GM18508 (cell line): ENCODE measurements around the gene TVP23C.
"Not testable (repeated sequence)": the region's sequence is repeated elsewhere in the genome, so short reads cannot be mapped to it uniquely, and the experiment has no call there.

Experiments used
- ATAC-seq: cut with Tn5 transposase; IDR thresholded peaks from one replicate; pipeline ENCODE4 v1.9.1; 2021; ENCODE audit warnings: moderate number of reproducible peaks; ENCODE audit not compliant: insufficient read depth, unreplicated experiment

TVP23C gene

GRCh38 chr17:15563375-15563857, at the start of gene TVP23C:
Gene TVP23C, minus strand, starts transcription at chr17:15563483. Its CDS starts 35 bp downstream, at chr17:15563448.
- not testable (repeated sequence) for ATAC-seq

DNA sequence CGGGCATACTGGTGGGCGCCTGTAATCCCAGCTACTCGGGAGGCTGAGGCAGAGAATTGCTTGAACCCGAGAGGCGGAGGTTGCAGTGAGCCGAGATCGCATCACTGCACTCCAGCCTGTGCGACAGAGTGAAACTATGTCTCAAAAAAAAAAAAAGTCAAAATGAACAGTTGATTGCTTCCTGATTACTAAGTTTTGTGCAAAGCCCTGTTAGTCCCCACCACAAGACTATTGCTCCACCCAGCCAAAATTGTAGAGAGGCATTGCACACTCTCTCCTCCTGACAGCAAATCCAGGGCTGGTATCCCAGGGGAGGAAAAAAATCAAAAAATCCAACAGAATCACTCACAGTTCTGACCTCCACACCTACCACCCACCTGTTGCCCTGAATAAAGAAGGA, 29.7 kb upstream of the TVP23C start:
- ATAC-seq: not testable (repeated sequence)

DNA sequence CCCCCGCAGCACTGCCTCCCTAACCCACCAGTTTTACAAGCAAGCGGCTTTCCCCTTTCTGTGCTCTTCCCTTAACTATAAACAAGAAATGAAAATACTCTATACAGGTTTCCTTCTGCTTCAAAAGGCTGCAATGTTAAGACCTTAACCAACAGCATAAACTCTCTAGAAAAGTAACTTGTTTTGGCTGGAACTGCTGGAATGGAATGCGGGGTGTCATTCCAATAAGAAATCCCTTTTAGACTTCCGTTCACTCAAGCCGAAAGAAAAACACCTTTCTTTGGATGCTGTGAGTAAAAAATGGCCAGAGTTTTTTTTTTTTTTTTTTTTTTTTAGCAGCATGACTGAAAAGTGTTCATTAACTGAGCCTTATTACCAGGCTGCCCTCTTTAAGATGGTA, 28.7 kb upstream of the TVP23C start:
- ATAC-seq: not testable (repeated sequence)

GRCh38 chr17:15590844-15591243, 27.6 kb upstream of the TVP23C start:
- ATAC-seq: not testable (repeated sequence)

DNA sequence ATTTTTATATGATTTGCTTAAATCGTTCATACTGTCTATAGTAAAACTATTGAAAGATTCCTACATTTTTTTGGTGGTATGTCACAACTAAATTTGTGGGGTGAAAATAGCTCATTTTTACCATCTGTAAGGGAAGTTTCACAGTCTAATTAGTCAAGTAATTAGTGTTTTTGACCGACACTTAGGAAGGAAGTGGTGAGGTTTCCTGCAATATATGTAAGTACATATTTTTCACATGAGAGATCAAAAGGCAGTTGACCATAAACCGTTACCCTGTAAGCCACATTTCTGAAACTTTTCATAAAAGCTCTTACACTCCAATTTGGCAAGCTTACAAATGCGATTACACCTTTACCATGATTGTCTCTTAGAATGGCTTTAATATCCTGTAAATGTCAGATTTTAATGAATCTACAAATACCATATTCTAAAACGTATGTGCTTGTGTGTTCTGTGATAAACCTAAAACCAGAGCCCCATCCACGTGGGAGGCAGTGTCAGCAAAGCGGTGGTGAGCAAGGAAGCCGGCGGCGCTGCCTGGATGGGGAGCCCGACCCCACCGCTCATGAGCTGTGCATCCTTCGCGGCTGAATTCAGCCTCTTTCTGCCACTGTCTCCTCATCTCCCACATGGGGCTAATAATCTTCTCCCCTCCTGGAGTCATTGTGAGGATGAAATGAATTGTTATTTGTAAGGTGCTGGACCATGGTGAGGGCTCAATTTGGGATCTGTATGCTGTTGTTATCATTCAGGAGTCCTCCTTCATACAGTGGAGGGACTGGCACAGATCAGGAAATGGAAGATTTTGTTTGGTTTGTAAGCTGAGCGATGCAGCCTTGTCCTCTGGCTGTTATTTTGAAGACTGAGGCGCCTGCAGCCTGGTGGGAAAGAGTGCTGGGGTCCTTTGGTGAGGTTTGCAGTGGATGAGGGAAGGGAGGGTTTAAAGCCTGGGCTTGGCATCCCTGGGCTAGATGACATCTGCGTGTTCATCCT, 26.6 kb upstream of the TVP23C start:
- not testable (repeated sequence) for ATAC-seq

DNA sequence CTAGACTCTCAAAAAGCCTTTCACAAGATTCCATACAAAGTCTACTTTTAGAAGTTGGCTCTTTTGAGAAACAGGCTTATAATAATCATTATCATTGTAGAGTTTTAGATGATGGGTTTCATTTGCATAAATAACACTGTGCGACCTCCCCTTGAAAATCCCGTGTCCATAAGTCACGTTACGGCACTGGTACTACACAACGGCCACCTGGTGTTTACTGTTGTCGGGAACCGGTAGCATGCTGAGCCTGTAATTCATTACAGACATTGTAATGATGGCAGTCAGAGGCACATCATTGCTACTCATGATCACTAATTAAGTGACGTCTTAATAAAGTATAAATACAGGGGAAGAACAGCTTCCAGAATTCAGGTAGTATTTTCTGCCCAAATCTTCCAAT, 24.7 kb upstream of the TVP23C start:
- ATAC-seq: not testable (repeated sequence)

GRCh38 chr17:15583313-15583712, 20.0 kb upstream of the TVP23C start:
- ATAC-seq: not testable (repeated sequence)

DNA sequence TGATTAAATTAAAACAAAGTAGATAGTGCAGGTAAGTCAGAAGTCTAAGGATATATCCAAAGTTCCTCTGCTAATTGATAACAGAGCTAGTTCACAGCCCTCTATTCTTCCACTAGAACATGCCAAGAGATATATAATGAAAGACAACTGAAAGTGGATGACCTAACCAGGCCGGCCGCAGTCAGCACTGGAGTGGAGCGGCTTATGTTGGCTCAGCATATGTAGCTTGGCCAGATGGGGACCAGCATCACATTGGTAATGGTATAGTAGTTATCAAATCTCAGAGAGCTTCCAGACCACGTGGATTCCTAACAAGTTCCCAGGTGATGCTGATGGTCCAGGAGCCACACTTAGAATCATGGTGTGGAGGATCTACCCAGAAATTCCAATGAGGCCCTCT, 18.2 kb upstream of the TVP23C start:
- ATAC-seq: not testable (repeated sequence)

GRCh38 chr17:15576848-15577247, 13.6 kb upstream of the TVP23C start:
- ATAC-seq: not testable (repeated sequence)

- ATAC-seq: not testable (repeated sequence)
Measured at GRCh38 chr17:15574660-15575059, 11.4 kb upstream of the TVP23C start.

DNA sequence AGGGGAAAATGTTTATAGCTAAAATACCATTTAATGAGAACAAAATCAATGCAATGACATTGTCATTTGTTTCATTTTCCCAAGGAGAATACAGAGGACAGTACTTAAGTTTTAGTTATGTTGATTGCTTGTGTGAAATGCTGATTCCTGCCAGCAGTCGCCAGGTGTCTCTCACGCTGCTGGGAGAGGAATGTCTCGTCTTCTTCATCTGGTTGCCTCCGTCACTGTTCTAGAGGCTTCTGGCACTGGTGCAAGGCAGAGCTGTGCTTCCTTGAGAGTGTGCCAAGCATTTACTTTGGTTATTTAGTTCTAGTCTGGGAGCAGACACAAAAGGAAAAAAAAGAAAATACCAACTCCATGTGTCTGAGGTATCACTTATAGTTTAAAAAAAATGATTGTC, 10.6 kb upstream of the TVP23C start:
- ATAC-seq: not testable (repeated sequence)

DNA sequence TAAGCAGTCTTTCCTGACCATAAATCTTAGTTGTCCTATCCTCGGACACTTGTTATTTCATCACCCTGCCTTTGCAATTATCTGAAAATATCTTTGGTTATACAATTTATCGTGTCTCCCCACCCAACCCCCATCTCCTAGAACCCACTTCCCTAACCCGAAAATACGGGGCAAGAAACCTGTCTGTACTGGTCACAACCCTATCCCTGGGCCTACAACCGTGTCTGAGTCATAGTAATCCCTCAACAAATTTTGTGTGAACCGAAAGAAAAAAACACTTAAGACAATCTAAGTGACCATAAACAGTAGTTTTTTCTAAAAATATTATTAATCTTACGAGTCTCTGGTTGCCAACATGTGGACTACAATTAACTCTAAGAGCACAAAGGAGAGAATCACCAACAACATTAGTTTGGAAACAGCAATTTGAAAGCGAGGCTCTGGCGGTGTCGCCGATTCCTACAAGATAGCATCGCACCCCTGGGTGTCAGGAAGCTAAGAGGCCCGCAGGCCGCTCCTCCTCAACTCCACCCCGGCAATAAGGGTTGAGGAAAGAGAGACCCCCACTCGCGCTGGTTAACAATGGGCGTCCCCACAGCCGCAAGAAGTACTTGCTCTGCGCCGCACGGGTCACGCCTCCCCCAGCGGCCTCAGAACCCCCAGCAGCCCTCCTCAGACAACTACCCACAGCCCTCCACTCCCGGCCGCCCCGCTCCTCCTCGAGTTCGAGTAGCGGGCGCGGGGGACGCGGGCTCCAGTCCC, 489 bp downstream of the TVP23C start:
- not testable (repeated sequence) for ATAC-seq

- not testable (repeated sequence) for ATAC-seq
Measured at GRCh38 chr17:15561439-15561838, 1.8 kb downstream of the TVP23C start.

DNA sequence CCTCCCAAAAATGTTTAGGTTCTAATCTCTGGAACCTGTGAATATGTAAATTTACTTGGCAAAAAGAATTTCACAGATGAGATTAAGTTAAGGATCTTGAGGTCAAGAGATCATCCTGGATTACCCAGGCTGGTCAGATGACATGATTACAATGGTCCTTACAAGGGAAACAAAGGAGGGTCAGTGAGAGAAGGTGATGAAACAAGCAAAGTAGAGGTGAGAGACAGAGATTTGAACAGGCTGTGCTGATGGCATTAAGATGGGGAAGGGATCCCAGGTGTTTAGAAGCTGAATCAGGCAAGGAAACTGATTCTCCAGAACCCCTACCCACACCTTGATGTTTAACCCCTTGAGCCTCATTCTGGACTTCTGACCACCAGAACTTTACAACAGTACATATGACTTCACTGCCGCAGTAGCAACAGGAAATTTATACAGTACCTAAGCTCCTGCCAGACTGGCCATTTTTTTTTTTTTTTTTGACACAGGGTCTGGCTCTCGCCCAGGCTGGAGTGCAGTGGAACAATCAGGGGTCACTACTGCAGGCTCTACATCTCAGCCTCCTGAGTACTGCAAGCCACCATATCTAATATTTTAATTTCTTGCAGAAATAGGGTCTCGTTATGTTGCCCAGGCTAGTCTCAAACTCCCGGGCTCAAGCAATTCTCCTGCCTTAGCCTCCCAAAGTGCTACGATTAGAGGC, 4.7 kb downstream of the TVP23C start:
- not testable (repeated sequence) for ATAC-seq

DNA sequence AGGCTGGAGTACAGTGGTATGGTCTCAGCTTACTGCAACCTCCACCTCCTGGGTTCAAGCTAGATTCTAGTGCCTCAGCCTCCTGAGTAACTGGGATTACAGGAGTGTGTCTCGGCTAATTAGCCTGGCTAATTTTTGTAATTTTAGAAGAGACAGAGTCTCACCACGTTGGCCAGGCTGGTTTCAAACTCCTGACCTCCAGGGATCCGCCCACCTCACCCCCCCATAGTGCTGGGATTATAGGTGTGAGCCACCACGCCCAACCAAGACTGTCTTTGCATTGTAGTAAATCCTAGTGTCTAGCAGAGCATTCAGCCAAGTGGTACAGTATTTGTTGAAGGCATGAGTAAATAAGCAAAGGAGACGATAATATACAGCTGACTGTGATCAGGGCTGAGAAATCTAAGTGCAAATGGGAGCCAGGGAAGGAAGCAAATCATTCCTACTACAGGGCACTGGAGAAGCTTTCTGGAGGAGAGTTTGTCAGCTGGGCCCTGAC, 5.9 kb downstream of the TVP23C start:
- not testable (repeated sequence) for ATAC-seq

DNA sequence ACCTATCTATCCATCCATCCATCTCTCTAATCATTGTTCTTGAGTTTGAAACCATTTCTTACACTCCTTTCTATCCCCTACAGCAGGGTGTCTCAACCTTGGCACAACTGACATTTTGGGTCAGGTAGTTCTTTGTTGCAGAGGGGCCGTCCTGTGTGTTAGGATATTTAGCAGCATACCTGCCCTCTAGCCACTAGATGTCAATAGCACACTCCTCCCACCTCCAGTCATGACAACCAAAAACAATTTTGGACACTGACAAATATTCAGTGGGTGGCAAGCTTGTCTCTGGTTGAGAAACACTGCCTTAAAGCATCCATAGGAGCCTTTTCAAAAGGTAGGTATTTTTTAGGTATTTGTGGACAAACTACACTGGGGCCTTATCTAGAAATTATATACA, 10.4 kb downstream of the TVP23C start:
- ATAC-seq: not testable (repeated sequence)

- ATAC-seq: not testable (repeated sequence)
Measured at GRCh38 chr17:15549552-15549951, 13.7 kb downstream of the TVP23C start.

GRCh38 chr17:15546604-15547003, 16.7 kb downstream of the TVP23C start:
- ATAC-seq: not testable (repeated sequence)

- ATAC-seq: not testable (repeated sequence)
Measured at GRCh38 chr17:15540371-15541219, 22.7 kb downstream of the TVP23C start.
